Smooth muscle cell (in vitro differentiated cells): Measurements from ENCODE around the gene C11orf68. TPM values are rescaled to one million over a fixed set of nuclear protein-coding genes. Genes with fewer than 3 reads are reported as not detected.

Experiments used
- DNase-seq: peaks from one replicate; lab custom pipeline; 2025; ENCODE audit not compliant: unreplicated experiment; lab: John Stamatoyannopoulos, UW
- H2AFZ ChIP-seq: fragments of 200-600 bp; sonication (generic); 2 replicates; pipeline ENCODE4 v1.6.0; 2016; ENCODE audit warnings: antibody characterized with exemption, low read depth, mild to moderate bottlenecking
- H3F3A ChIP-seq: fragments of 200-600 bp; sonication (generic); 2 replicates; pipeline ENCODE4 v1.6.0; 2017; ENCODE audit warnings: antibody characterized with exemption, low read depth
- H3K27ac ChIP-seq: fragments of 200-600 bp; sonication (generic); 2 replicates; pipeline ENCODE4 v1.5.1; 2016; ENCODE audit warnings: low read depth, mild to moderate bottlenecking
- H3K27me3 ChIP-seq: fragments of 200-600 bp; sonication (generic); 2 replicates; pipeline ENCODE4 v1.6.1; 2016; ENCODE audit warnings: low read depth, mild to moderate bottlenecking
- H3K36me3 ChIP-seq: fragments of 200-600 bp; sonication (generic); 2 replicates; pipeline ENCODE4 v1.5.1; 2016; ENCODE audit warnings: low read depth
- H3K4me1 ChIP-seq: fragments of 200-600 bp; sonication (generic); 2 replicates; pipeline ENCODE4 v1.5.1; 2016; ENCODE audit warnings: low read depth
- H3K4me2 ChIP-seq: fragments of 200-600 bp; sonication (generic); 2 replicates; pipeline ENCODE4 v1.6.0; 2016; ENCODE audit warnings: mild to moderate bottlenecking
- H3K4me3 ChIP-seq: fragments of 200-600 bp; sonication (generic); 2 replicates; pipeline ENCODE4 v1.5.1; 2016; ENCODE audit warnings: mild to moderate bottlenecking
- H3K79me2 ChIP-seq: fragments of 200-600 bp; sonication (generic); 2 replicates; pipeline ENCODE4 v1.6.0; 2016; ENCODE audit warnings: low read depth, mild to moderate bottlenecking
- H3K9ac ChIP-seq: fragments of 200-600 bp; sonication (generic); 2 replicates; pipeline ENCODE4 v1.6.0; 2016; ENCODE audit warnings: low read depth
- H3K9me3 ChIP-seq: fragments of 200-600 bp; sonication (generic); replicated peaks from 2 replicates; pipeline ENCODE4 v1.5.1; 2016; ENCODE audit warnings: low read depth
- H4K20me1 ChIP-seq: fragments of 200-600 bp; sonication (generic); 2 replicates; pipeline ENCODE4 v1.6.0; 2016; ENCODE audit warnings: low read depth
- CTCF ChIP-seq: fragments of 200-600 bp; sonication (generic); IDR thresholded peaks from 2 replicates; pipeline ENCODE4 v1.5.1; 2017; ENCODE audit warnings: borderline replicate concordance, mild to moderate bottlenecking, antibody characterized with exemption; ENCODE audit not compliant: insufficient read depth, poor library complexity, severe bottlenecking
- WGBS: methylation state at CpG from one replicate; pipeline ENCODE4 v1.1.7; 2016; ENCODE audit warnings: low lambda C conversion rate; 5-methylcytosine and 5-hydroxymethylcytosine counted together
- polyA plus RNA-seq: library from polyadenylated mRNA; unstranded; fragments of >200 nt; fragmentation: Nextera tagmentation; extraction: Ambion mirVana; gene quantifications from 2 replicates; pipeline ENCODE4 v1.2.1, GENCODE V29; 2016
- total RNA-seq: library from RNA; depleted of rRNA; stranded (reverse); fragments of >200 nt; gene quantifications from 2 replicates; pipeline ENCODE4 v1.2.3, GENCODE V29; 2014

Gene C11orf68
- total and polyA plus RNA-seq, 2 experiments from 2014 or later = 41.2 to 99.5 TPM

- peaks cover 19% of the 10 kb centered on the region for H3K4me1 ChIP-seq
- H2AFZ ChIP-seq = no peak overlapping the region
- DNase-seq = no peak
- H3K4me2 ChIP-seq = no peak overlapping the region
- peaks cover 31% of the 10 kb centered on the region for H3K79me2 ChIP-seq
- H3K27me3 ChIP-seq = no peaks in the 10 kb centered on the region
- H3K36me3 ChIP-seq = no peaks in the 10 kb centered on the region
- peaks cover 17% of the 10 kb centered on the region for H3F3A ChIP-seq
- no peak overlapping the region for H3K4me3 ChIP-seq
- no peak for TF ChIP-seq CTCF
- peaks cover 6% of the 10 kb centered on the region for H4K20me1 ChIP-seq
- no peak overlapping the region for H3K9ac ChIP-seq
- H3K9me3 ChIP-seq = no peaks in the 10 kb centered on the region
- H3K27ac ChIP-seq = no peak overlapping the region
- 97% methylated on average over 10 of the region's 10 CpGs for WGBS
These were observed 3.0 kb upstream of the C11orf68 start for GRCh38 chr11:65921876-65922275.

- Histone ChIP-seq H3K4me1 (peaks cover 19% of the 10 kb centered on the region), H3K4me2 (peak overlapping the region; percentile 85), H3K27me3 (no peaks in the 10 kb centered on the region), H3K79me2 (peaks cover 34% of the 10 kb centered on the region), H3K4me3 (no peak overlapping the region), H3K27ac (no peak overlapping the region), H3K9me3 (no peaks in the 10 kb centered on the region), H2AFZ (no peak overlapping the region), H4K20me1 (peaks cover 6% of the 10 kb centered on the region), H3F3A (peaks cover 24% of the 10 kb centered on the region), H3K36me3 (no peaks in the 10 kb centered on the region), H3K9ac (no peak overlapping the region)
- no peak for DNase-seq
- no peak for TF ChIP-seq CTCF
- 97% methylated on average over 11 of the region's 12 CpGs for WGBS
These were observed 2.2 kb upstream of the C11orf68 start for GRCh38 chr11:65921033-65921555.

GRCh38 chr11:65920372-65920802, 1.5 kb upstream of the C11orf68 start:
- Histone ChIP-seq H3K4me3 (peak overlapping the region; percentile 93), H3F3A (peaks cover 26% of the 10 kb centered on the region), H3K27ac (no peak overlapping the region), H4K20me1 (peaks cover 6% of the 10 kb centered on the region), H3K27me3 (no peaks in the 10 kb centered on the region), H3K9me3 (no peaks in the 10 kb centered on the region), H3K36me3 (no peaks in the 10 kb centered on the region), H3K9ac (peak overlapping the region; percentile 80), H3K4me2 (peak overlapping the region; percentile 85), H3K4me1 (peaks cover 19% of the 10 kb centered on the region), H2AFZ (no peak overlapping the region), H3K79me2 (peaks cover 34% of the 10 kb centered on the region)
- no peak for TF ChIP-seq CTCF
- WGBS = 81% methylated on average over 15 of the region's 15 CpGs
- no peak for DNase-seq
